Endodermal cell (in vitro differentiated cells): Measurements from ENCODE around the gene DENND11. TPM values are rescaled to one million over a fixed set of nuclear protein-coding genes. Genes with fewer than 3 reads are reported as not detected.

Experiments
- DNase-seq: peaks from one replicate; pipeline ENCODE4 v3.0.0-alpha.2; 2017
- H3K27ac ChIP-seq: 2 replicates; pipeline ENCODE4 v1.5.1; 2013; ENCODE audit warnings: mild to moderate bottlenecking, low read depth, low read length, moderate library complexity
- H3K27me3 ChIP-seq: 2 replicates; pipeline ENCODE4 v1.6.1; 2013; ENCODE audit warnings: mild to moderate bottlenecking, low read length, moderate library complexity; ENCODE audit not compliant: insufficient read depth, control insufficient read depth, poor library complexity, severe bottlenecking
- H3K36me3 ChIP-seq: 2 replicates; pipeline ENCODE4 v1.7.0; 2013; ENCODE audit warnings: mild to moderate bottlenecking, low read length, moderate library complexity; ENCODE audit not compliant: control insufficient read depth, insufficient read depth
- H3K4me1 ChIP-seq: one replicate; pipeline ENCODE4 v1.7.0; 2013; ENCODE audit warnings: low read length; ENCODE audit not compliant: control insufficient read depth, insufficient read depth
- H3K4me3 ChIP-seq: 2 replicates; pipeline ENCODE4 v1.5.1; 2013; ENCODE audit warnings: mild to moderate bottlenecking, low read length, moderate library complexity
- H3K9ac ChIP-seq: 2 replicates; pipeline ENCODE4 v1.6.1; 2013; ENCODE audit warnings: mild to moderate bottlenecking, low read length, moderate library complexity; ENCODE audit not compliant: poor library complexity, severe bottlenecking; ENCODE audit errors: extremely low read depth
- H3K9me3 ChIP-seq: 2 replicates; pipeline ENCODE4 v1.6.1; 2013; ENCODE audit warnings: mild to moderate bottlenecking, low read length, moderate library complexity; ENCODE audit not compliant: control insufficient read depth
- H3K27ac Mint-ChIP-seq: 2 replicates; pipeline ENCODE4 v1.8.0; 2020; ENCODE audit warnings: mixed read lengths
- H3K27me3 Mint-ChIP-seq: 2 replicates; pipeline ENCODE4 v1.8.0; 2021; ENCODE audit warnings: mild to moderate bottlenecking, mixed read lengths; ENCODE audit not compliant: insufficient read depth
- H3K36me3 Mint-ChIP-seq: 2 replicates; pipeline ENCODE4 v1.8.0; 2020; ENCODE audit warnings: low read depth, mixed read lengths
- H3K4me1 Mint-ChIP-seq: 2 replicates; pipeline ENCODE4 v1.8.0; 2020; ENCODE audit warnings: mixed read lengths
- H3K4me3 Mint-ChIP-seq: 2 replicates; pipeline ENCODE4 v1.8.0; 2020; ENCODE audit warnings: mild to moderate bottlenecking, moderate library complexity, mixed read lengths
- H3K9me3 Mint-ChIP-seq: 2 replicates; pipeline ENCODE4 v1.8.0; 2020; ENCODE audit warnings: mild to moderate bottlenecking, mixed read lengths
- WGBS, 2 experiments: methylation state at CpG; one replicate each; pipeline versions ENCODE4 v1.1.5 to v1.1.7; 2013; ENCODE audit warnings: missing lambda C conversion rate in 2 of 2, mixed read lengths in 1 of 2; ENCODE audit not compliant: insufficient coverage in 1 of 2, insufficient read length in 1 of 2; 5-methylcytosine and 5-hydroxymethylcytosine counted together
- total RNA-seq, 2 donors: library from RNA; stranded (reverse); fragmentation: NEBNext Ultra II Directional in 1 of 2; extraction: Animal tissue kit (Norgen Biotek cat#: 25700) in 1 of 2; gene quantifications; 2 replicates in 1 of 2; 3 replicates in 1 of 2; pipeline ENCODE4 v1.2.1, GENCODE V29; 2021
- TF ChIP-seq, protein P1 (sequence below): fragments of 200-600 bp; sonication (generic); conservative IDR thresholded peaks from 2 replicates; pipeline ENCODE4 v1.5.0; 2021; ENCODE audit warnings: antibody characterized with exemption, mild to moderate bottlenecking

DENND11 gene
- total RNA-seq, 2 donors from 2014 or later = 24.5 to 25.4 TPM

DNA sequence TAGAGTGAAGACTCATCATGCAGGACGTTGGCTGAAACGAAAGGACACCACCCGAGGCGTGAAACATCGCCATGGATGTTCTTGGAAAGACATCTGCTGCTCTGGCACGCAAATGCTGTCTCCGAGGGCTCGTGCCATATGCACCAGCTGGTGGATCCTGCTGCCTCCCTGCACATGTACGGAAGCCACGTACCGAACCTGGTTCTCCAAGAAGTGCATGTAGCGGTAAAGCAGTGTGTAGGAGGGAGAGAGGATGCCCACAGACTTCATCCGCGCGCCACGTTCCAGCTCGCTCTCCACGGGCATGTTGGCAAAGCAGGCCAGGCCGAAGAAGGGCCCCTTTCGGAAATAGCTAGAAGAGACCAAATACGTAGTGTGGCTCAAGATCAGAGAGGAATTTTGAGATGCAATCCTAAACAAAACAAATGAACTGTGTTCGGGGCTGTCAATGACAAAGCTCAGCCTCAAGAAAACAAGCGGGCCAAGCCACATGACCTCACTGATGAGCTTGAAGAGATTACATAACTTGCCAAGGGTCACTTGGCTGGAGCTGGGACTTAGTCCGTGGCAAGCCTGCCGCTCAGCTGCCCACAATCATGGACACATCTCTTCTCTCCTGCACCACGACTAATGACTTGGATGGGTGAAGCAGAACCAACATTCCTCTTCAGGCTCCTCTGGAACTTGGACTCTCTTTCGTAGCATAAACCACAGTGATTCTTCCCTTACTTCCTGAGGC, 16.5 kb downstream of the DENND11 start:
- peaks cover 15% of the 10 kb centered on the region for H3K36me3 ChIP-seq
- WGBS, 2 experiments = 94 to 97% methylated on average over 23 to 27 of the region's 27 CpGs
- H3K4me1 Mint-ChIP-seq = peaks cover 24% of the 10 kb centered on the region
- no peak overlapping the region for H3K27ac Mint-ChIP-seq
- no peaks in the 10 kb centered on the region for H3K27me3 ChIP-seq
- H3K27me3 Mint-ChIP-seq = no peaks in the 10 kb centered on the region
- TF ChIP-seq, protein P1, sequence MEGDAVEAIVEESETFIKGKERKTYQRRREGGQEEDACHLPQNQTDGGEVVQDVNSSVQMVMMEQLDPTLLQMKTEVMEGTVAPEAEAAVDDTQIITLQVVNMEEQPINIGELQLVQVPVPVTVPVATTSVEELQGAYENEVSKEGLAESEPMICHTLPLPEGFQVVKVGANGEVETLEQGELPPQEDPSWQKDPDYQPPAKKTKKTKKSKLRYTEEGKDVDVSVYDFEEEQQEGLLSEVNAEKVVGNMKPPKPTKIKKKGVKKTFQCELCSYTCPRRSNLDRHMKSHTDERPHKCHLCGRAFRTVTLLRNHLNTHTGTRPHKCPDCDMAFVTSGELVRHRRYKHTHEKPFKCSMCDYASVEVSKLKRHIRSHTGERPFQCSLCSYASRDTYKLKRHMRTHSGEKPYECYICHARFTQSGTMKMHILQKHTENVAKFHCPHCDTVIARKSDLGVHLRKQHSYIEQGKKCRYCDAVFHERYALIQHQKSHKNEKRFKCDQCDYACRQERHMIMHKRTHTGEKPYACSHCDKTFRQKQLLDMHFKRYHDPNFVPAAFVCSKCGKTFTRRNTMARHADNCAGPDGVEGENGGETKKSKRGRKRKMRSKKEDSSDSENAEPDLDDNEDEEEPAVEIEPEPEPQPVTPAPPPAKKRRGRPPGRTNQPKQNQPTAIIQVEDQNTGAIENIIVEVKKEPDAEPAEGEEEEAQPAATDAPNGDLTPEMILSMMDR = no peak
- H3K4me3 Mint-ChIP-seq = no peak overlapping the region
- H3K4me3 ChIP-seq = no peak overlapping the region
- H3K36me3 Mint-ChIP-seq = peaks cover 15% of the 10 kb centered on the region
- DNase-seq = no peak
- peaks cover 1% of the 10 kb centered on the region for H3K9me3 Mint-ChIP-seq
- H3K27ac ChIP-seq = no peak overlapping the region
- peaks cover 4% of the 10 kb centered on the region for H3K4me1 ChIP-seq
- no peak overlapping the region for H3K9ac ChIP-seq
- H3K9me3 ChIP-seq = no peaks in the 10 kb centered on the region

DNA sequence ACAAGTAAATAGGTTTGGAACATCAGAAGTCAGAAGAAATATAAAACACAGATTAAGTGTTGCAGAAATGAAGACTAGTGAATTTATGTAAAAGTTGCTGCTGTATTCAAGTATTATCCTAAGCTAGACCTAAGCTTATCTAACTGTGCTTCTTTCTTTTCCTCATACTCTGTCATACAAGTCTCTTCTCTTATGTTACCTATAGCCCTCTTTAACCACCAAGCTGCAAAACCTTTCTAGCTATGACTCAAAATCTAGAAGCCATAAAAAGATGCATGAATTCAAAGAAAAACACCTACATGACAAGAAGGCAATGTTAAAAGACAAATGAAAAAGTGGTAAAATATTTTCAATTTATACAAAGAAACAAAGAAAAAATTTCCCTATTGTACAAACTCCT, 23.0 kb downstream of the DENND11 start:
- Mint-ChIP-seq H3K27me3 (no peaks in the 10 kb centered on the region), H3K9me3 (no peaks in the 10 kb centered on the region), H3K36me3 (peaks cover 5% of the 10 kb centered on the region), H3K4me1 (peaks cover 6% of the 10 kb centered on the region), H3K27ac (no peak overlapping the region), H3K4me3 (no peak overlapping the region)
- Histone ChIP-seq H3K4me3 (no peak overlapping the region), H3K27me3 (no peaks in the 10 kb centered on the region), H3K36me3 (peaks cover 10% of the 10 kb centered on the region), H3K4me1 (no peaks in the 10 kb centered on the region), H3K9ac (no peak overlapping the region), H3K27ac (no peak overlapping the region), H3K9me3 (no peaks in the 10 kb centered on the region)
- TF ChIP-seq, protein P1 = no peak
- DNase-seq = no peak

DNA sequence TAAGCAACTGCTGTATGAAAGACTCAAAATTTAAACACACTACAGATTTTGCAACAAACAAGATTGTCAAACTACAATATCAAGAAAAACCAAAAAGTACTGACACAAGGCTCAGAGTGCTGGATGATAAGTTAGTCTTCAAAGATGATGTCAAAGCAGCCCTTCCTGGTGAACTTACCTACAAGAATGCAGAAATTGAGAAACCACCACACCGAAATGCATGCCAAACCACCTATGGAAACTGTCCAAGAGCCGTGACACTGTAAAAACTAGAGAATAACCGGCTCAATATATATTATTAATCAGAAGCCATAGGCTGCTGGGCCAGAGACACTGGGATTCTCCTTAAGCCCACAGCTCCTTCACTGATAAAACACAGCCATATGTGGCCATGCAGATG, 25.3 kb downstream of the DENND11 start:
- Mint-ChIP-seq H3K4me1 (peaks cover 6% of the 10 kb centered on the region), H3K36me3 (peaks cover 15% of the 10 kb centered on the region), H3K27me3 (no peaks in the 10 kb centered on the region), H3K27ac (no peak overlapping the region), H3K4me3 (no peak overlapping the region), H3K9me3 (no peaks in the 10 kb centered on the region)
- no peak for DNase-seq
- TF ChIP-seq, protein P1 = no peak
- peaks cover 8% of the 10 kb centered on the region for H3K9me3 ChIP-seq
- H3K36me3 ChIP-seq = peaks cover 7% of the 10 kb centered on the region
- H3K4me3 ChIP-seq = no peak overlapping the region
- H3K27me3 ChIP-seq = no peaks in the 10 kb centered on the region
- H3K9ac ChIP-seq = no peak overlapping the region
- 89 to 100% methylated on average over 3 of the region's 3 CpGs for WGBS, 2 experiments
- H3K27ac ChIP-seq = no peak overlapping the region
- H3K4me1 ChIP-seq = no peaks in the 10 kb centered on the region
